SK-N-SH treated with all-trans-retinoic acid at 6 μM for 48 hours (cell line): ENCODE data around the gene TAS2R41.

Experiments
- ARNTL ChIP-seq: fragments of 450-650 bp; formaldehyde crosslinking; IDR thresholded peaks from 2 replicates; pipeline ENCODE4 v1.5.0; 2020; ENCODE audit warnings: low read depth, mild to moderate bottlenecking, moderate library complexity, borderline replicate concordance
- ISL1 ChIP-seq: fragments of 250-450 bp; sonication (Bioruptor Pico); IDR thresholded peaks from 2 replicates; pipeline ENCODE4 v2.1.2; 2022; ENCODE audit warnings: mild to moderate bottlenecking, moderate library complexity
- OSR1 ChIP-seq: fragments of 250-450 bp; sonication (Bioruptor Pico); IDR thresholded peaks from 2 replicates; pipeline ENCODE4 v1.8.0; 2022; ENCODE audit warnings: moderate library complexity, mild to moderate bottlenecking, inconsistent platforms
- RARB ChIP-seq: fragments of 250-450 bp; sonication (Bioruptor Pico); IDR thresholded peaks from 2 replicates; pipeline ENCODE4 v1.8.0; 2021; ENCODE audit warnings: mild to moderate bottlenecking, moderate library complexity
- TCF4 ChIP-seq: fragments of 250-450 bp; sonication (Bioruptor Pico); IDR thresholded peaks from 2 replicates; pipeline ENCODE4 v1.8.0; 2021; ENCODE audit warnings: mild to moderate bottlenecking, moderate library complexity, borderline replicate concordance
- TOX ChIP-seq: fragments of 250-450 bp; sonication (Bioruptor Pico); IDR thresholded peaks from 2 replicates; pipeline ENCODE4 v1.8.0; 2021; ENCODE audit warnings: mild to moderate bottlenecking, moderate library complexity, borderline replicate concordance
- ZNF8 ChIP-seq: fragments of 450-650 bp; formaldehyde crosslinking; IDR thresholded peaks from 2 replicates; pipeline ENCODE4 v1.5.0; 2020; ENCODE audit warnings: mild to moderate bottlenecking, moderate library complexity
- TF ChIP-seq, protein P1 (sequence below): fragments of 250-450 bp; sonication (Bioruptor Pico); IDR thresholded peaks from 2 replicates; pipeline ENCODE4 v1.5.1; 2020; ENCODE audit warnings: low read depth, mild to moderate bottlenecking, moderate library complexity
- TF ChIP-seq, protein P2 (sequence below): fragments of 250-450 bp; sonication (Bioruptor Pico); IDR thresholded peaks from 2 replicates; pipeline ENCODE4 v1.8.0; 2020; ENCODE audit warnings: mild to moderate bottlenecking, moderate library complexity, borderline replicate concordance

DNA sequence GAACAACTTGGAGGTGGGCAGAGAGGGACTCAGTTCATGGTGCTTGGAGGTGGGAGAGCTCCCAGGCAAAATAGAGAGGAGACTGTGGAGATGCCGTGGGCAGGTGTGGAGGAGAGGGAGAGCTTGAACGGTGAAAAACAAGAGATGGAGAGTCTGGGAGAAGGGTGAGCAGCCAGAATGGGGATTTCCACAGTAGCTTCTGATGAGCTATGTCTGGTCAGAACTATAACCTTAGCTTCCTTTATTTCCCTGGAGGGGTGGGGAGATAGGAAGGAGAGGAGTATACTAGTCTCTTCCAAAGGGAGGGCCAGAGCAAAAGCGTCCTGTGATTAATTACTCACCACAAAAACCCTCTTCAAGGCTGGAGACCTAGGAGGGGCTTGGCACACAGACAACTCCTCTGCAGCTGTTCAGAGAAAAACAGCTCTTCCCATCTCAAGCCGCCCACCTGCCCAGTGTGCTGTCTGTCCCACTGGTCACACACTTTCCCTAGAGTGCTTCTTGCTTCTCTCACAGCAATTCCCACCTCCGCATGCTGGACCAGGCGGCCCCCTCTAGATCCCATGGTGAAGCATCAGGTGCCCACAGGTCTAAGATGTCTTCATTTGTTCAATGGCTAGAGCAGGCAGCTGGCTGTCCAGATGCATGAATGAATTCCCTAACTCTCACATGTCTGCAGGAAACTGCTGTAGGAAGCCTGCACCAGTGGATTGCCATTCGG lies 41.9 kb downstream of the TAS2R41 start:
- TF ChIP-seq TCF4 (CRISPR knock-in tag) (no peak), RARB (CRISPR knock-in tag) (no peak; the same call in 1 of the 2 replicates), ISL1 (CRISPR knock-in tag) (no peak), ARNTL (CRISPR knock-in tag) (no peak), ZNF8 (no peak), OSR1 (CRISPR knock-in tag) (no peak), TOX (CRISPR knock-in tag) (no peak)
- TF ChIP-seq, protein P1, sequence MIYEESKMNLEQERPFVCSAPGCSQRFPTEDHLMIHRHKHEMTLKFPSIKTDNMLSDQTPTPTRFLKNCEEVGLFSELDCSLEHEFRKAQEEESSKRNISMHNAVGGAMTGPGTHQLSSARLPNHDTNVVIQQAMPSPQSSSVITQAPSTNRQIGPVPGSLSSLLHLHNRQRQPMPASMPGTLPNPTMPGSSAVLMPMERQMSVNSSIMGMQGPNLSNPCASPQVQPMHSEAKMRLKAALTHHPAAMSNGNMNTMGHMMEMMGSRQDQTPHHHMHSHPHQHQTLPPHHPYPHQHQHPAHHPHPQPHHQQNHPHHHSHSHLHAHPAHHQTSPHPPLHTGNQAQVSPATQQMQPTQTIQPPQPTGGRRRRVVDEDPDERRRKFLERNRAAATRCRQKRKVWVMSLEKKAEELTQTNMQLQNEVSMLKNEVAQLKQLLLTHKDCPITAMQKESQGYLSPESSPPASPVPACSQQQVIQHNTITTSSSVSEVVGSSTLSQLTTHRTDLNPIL (CRISPR knock-in tag), result no peak
- TF ChIP-seq, protein P2, sequence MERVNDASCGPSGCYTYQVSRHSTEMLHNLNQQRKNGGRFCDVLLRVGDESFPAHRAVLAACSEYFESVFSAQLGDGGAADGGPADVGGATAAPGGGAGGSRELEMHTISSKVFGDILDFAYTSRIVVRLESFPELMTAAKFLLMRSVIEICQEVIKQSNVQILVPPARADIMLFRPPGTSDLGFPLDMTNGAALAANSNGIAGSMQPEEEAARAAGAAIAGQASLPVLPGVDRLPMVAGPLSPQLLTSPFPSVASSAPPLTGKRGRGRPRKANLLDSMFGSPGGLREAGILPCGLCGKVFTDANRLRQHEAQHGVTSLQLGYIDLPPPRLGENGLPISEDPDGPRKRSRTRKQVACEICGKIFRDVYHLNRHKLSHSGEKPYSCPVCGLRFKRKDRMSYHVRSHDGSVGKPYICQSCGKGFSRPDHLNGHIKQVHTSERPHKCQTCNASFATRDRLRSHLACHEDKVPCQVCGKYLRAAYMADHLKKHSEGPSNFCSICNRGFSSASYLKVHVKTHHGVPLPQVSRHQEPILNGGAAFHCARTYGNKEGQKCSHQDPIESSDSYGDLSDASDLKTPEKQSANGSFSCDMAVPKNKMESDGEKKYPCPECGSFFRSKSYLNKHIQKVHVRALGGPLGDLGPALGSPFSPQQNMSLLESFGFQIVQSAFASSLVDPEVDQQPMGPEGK (CRISPR knock-in tag), result no peak
